ENCODE measurements around the gene CCND2. TPM values are rescaled to one million over a fixed set of nuclear protein-coding genes. Genes with fewer than 3 reads are reported as not detected.

CCND2 gene
- total RNA-seq, 4 donors from 2014 or later = 106 to 149 (median 136) TPM

DNA sequence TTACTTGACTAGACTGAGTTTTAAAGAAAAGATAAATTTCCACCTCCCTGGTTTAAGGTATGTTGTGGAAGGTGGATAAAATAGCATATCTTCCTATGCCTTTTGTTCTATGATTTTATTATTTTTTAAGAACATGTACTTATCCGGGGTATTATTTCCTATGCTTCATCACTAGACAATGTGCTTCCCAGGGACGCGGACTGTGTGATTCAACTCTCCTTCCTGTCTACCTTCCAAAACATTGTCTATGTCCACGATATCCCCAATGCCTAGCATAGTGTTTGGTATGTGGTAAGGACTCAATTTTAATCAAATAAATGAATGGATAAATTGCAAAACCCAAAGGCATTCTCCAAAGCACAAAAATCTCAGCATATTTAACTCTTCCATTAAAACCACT is 8.3 kb upstream of the CCND2 start:
- WGBS, 2 donors (ENCODE audit: low coverage in 1 of 2) = 71 to 82% methylated on average over 4 of the region's 4 CpGs
- no peaks in the 10 kb centered on the region for H3K27me3 ChIP-seq
- H3K27ac ChIP-seq = no peak overlapping the region
- no peaks in the 10 kb centered on the region for H3K9me3 ChIP-seq
- TF ChIP-seq, protein P1, sequence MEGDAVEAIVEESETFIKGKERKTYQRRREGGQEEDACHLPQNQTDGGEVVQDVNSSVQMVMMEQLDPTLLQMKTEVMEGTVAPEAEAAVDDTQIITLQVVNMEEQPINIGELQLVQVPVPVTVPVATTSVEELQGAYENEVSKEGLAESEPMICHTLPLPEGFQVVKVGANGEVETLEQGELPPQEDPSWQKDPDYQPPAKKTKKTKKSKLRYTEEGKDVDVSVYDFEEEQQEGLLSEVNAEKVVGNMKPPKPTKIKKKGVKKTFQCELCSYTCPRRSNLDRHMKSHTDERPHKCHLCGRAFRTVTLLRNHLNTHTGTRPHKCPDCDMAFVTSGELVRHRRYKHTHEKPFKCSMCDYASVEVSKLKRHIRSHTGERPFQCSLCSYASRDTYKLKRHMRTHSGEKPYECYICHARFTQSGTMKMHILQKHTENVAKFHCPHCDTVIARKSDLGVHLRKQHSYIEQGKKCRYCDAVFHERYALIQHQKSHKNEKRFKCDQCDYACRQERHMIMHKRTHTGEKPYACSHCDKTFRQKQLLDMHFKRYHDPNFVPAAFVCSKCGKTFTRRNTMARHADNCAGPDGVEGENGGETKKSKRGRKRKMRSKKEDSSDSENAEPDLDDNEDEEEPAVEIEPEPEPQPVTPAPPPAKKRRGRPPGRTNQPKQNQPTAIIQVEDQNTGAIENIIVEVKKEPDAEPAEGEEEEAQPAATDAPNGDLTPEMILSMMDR (IDR thresholded peaks at IDR 0.05) = no peak
- no peak for TF ChIP-seq POLR2AphosphoS5 (IDR thresholded peaks at IDR 0.05)
- no peak for TF ChIP-seq EP300 (IDR thresholded peaks at IDR 0.05)
- no peak for TF ChIP-seq POLR2A (IDR thresholded peaks at IDR 0.05)
- H3K4me1 ChIP-seq = peaks cover 0 to 20% (median 6%) of the 10 kb centered on the region in 3 donors
- no peaks in the 10 kb centered on the region for H3K36me3 ChIP-seq
- H3K4me3 ChIP-seq = no peak overlapping the region
- no peak for ATAC-seq

DNA sequence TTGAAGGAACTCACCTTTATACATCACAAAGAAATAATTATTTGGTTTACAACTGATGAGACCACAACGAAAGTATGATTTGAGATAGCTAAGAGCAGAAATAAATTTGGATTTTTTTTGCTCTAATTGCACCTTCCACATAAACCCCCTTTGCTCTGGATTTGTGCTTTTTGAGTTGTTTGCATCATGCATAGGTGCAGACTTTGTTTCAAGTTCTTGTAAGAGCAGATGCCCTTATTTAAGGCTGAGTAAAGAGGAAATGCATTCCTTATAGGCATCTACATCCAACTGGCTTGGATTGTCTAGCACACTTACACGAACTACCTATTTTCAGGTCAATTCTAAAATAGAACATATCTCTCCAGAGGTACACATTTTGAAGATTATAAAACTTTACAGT is 6.6 kb upstream of the CCND2 start:
- Histone ChIP-seq H3K9me3 (no peaks in the 10 kb centered on the region), H3K4me1 (peaks cover 0 to 33% (median 10%) of the 10 kb centered on the region in 3 donors), H3K4me3 (no peak overlapping the region), H3K36me3 (no peaks in the 10 kb centered on the region), H3K27ac (no peak overlapping the region), H3K27me3 (no peaks in the 10 kb centered on the region)
- TF ChIP-seq EP300 (IDR thresholded peaks at IDR 0.05) (no peak), POLR2AphosphoS5 (IDR thresholded peaks at IDR 0.05) (no peak), POLR2A (IDR thresholded peaks at IDR 0.05) (no peak)
- TF ChIP-seq, protein P1 (IDR thresholded peaks at IDR 0.05) = no peak
- WGBS, 2 donors (ENCODE audit: low coverage in 1 of 2) = 97% methylated on average over 2 of the region's 2 CpGs
- no peak for ATAC-seq

DNA sequence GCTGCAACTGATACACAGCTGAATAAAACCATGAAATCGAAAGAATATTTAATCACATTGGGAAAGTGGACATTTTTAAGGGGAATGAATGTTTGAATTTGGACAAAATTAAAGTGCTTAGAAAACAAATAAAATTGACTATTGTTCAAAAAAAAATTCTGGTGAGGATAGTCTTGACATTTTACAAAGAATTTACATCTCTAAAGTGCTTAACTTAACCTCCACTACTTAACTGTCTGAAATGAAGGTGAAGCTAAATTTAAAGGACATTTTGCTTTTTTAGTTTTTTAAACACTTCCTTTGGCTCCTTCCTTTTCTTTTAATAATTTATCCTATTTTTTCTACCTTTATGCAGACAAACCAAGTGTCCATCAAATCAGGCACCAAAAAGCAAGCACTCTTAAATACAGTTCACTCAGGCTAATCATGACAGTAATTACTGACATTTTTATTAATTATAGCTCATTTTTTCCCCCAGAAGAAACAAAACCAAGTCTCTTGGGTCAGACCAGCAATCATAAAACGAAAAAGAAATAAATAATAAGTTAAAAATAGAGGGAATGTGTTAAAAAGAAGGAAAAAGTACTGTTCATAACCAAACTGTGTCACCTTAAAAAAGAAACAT is 5.7 kb upstream of the CCND2 start:
- Histone ChIP-seq H3K36me3 (no peaks in the 10 kb centered on the region), H3K4me1 (peaks cover 0 to 41% (median 14%) of the 10 kb centered on the region in 3 donors), H3K27me3 (no peaks in the 10 kb centered on the region), H3K9me3 (no peaks in the 10 kb centered on the region), H3K4me3 (no peak overlapping the region), H3K27ac (peak overlapping the region in 1 of 4 donors; percentile 98)
- ATAC-seq = no peak
- TF ChIP-seq POLR2A (IDR thresholded peaks at IDR 0.05) (no peak), EP300 (IDR thresholded peaks at IDR 0.05) (no peak), POLR2AphosphoS5 (IDR thresholded peaks at IDR 0.05) (no peak)
- TF ChIP-seq, protein P1 (IDR thresholded peaks at IDR 0.05) = no peak
- WGBS, 2 donors (ENCODE audit: low coverage in 1 of 2) = 55 to 60% methylated on average over 2 of the region's 2 CpGs

DNA sequence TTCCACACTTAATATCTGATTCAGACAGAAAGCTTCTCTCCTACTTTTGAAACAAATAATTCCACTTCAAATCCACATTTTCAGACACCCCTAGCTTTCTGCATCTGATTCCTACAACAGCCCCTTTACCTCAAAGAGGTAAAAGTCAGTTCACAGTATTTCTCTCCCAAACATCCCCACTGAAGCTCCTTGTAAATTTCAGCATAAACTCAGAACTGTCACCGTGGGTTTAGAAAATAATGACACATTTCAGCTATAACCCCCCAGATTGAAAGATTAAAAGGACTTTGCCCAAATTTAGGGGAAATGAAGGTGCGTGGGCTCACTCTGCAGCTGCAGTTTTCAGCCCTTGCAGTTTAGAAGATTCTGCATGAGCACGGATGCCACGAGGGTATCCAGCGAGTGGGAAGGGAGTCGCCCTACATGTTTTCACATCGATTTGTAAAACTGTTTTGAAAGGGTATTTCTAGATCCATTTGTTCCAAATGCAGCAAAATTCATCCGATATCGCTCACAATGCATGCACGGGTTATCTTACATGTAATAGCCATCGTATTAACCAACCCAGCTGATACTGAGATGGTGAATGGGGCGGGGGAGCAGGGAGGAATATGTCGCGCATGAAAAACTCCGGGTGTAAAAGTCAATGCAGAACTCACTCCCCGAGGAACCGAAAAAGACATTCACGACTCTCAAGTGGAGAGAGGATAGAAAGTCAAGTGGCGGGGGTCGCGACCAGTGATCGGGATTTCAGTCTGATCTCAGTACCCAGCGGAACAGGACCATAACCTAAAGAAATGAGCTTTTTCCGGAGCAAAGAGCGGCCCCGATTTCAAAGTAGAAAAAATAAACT is 5.0 kb upstream of the CCND2 start:
- TF ChIP-seq, protein P1 (IDR thresholded peaks at IDR 0.05) = no peak
- TF ChIP-seq POLR2A (IDR thresholded peaks at IDR 0.05) (no peak), EP300 (IDR thresholded peaks at IDR 0.05) (no peak), POLR2AphosphoS5 (IDR thresholded peaks at IDR 0.05) (no peak)

More for the DNA sequence above, 5.0 kb upstream of the CCND2 start:
- Histone ChIP-seq H3K27me3 (peaks cover 1% of the 10 kb centered on the region), H3K4me3 (peak overlapping the region; percentile 44 to 92), H3K9me3 (no peaks in the 10 kb centered on the region), H3K4me1 (peaks cover 0 to 48% (median 19%) of the 10 kb centered on the region in 3 donors), H3K27ac (peak overlapping the region; percentile 59 to 98 (median 96)), H3K36me3 (no peaks in the 10 kb centered on the region)
- 10% methylated on average over 18 to 24 of the region's 26 CpGs for WGBS, 2 donors (ENCODE audit: low coverage in 1 of 2)
- no peak for ATAC-seq
